HG03095 (cell line): Measurements from ENCODE around the gene GNGT1.
"Not testable (repeated sequence)": the region's sequence is repeated elsewhere in the genome, so short reads cannot be mapped to it uniquely, and the experiment has no call there.

Experiments
- ATAC-seq: cut with Tn5 transposase; IDR thresholded peaks from one replicate; pipeline ENCODE4 v1.9.1; 2021; ENCODE audit warnings: moderate library complexity; ENCODE audit not compliant: unreplicated experiment

The GNGT1 gene

DNA sequence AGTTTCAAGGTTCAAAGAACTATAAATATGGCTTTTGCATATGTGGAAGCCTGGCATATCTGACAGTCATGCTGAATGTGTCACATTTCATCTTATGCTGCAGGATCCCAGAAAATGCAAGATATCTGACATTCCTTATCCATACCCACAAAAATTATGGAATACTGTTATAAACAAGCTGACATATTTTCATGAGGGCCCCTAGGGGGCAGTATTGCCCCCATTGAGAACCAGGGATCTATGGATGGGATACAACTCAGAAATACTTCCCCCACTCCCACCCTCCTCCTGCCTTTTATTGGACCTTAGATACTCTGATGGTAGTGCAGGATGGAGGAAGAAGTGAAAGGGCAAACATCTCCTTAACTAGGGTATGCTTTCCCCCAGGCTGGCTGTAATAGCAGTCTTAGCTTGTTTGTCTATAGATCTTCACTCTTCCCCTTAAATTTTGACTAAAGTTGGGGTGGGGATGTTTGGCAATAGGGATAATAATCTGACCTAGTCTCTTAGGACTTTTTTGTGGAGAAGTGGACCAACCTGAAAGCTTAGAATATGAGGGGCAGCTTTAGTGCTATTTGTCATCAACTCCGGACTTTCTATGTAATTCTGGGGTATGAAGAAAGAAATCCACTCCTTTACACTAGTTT, 3.5 kb upstream of the GNGT1 start:
- no peak for ATAC-seq

DNA sequence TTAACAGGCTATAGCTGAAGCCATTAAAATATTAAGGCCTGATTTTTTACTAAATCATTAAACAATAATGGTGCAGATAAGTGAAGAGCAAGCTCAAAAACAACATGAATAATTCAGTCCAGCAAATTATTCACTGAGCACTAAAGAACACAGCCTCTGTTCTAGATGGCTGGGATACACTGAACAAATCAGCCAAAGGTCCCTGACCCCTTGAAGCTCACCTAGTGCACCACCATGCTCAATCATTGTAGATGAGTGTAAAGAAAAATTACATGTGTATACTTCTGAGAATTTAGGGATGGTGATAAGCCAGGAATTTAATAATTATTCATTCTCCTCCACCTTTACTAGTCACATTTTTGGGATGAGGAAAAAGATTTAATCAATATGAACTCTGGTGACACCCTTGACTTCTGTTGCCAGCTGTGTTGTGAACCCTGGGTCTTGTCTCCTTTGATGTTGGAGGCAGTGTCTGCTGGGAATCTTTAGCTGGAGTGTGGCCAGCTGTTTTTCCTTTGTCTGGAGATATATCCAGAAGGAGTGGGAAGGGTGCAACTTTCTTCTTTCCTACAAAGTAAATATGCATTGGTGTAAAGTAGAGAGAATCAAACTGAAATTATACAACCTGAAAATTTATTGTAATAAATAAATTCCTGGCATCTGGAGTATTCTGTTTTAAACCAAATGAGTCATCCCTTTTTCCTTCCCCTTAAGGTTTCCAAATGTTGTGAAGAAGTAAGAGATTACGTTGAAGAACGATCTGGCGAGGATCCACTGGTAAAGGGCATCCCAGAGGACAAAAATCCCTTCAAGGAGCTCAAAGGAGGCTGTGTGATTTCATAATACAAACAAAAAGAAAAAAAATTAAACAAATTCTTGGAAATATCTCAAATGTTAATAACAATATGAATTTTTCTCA, 4.0 kb downstream of the GNGT1 start:
- no peak for ATAC-seq

DNA sequence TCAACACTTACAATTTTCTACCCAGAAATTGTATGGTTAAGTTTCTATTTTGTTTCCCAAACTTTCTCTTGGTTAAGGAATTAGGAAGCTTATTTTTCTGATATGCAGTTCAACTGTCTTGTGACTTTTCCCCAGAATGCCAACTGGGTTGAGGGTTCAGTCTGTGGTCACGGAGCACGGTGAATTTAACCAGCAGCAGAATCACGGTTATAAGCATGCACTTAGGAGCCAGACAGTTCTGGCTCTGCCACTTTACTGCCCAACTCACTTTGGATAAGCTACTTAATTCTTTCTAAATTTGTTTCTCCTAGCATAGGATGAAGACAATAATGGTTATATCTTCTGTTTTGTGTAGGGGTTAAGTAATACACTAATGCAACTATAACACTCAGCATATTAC, 4.9 kb downstream of the GNGT1 start:
- ATAC-seq, result not testable (repeated sequence)

DNA sequence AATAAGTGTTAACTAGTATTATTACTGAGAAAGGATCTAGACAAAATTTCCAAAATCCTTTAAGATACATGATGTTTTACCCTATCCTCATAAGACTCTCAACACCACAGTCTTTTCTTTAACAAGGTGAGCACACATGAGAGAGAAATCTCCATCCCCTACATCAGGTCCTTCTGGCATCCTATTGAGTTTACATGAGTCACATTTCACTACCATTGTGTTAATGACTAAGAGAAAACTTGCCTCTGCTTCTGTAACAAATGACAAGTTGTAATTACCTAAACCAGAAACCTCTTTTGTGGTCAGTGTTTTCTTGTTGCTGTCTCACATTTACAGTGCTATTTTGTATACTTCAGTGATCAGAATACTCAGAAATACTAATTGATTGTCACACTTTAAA, 5.3 kb downstream of the GNGT1 start:
- not testable (repeated sequence) for ATAC-seq

DNA sequence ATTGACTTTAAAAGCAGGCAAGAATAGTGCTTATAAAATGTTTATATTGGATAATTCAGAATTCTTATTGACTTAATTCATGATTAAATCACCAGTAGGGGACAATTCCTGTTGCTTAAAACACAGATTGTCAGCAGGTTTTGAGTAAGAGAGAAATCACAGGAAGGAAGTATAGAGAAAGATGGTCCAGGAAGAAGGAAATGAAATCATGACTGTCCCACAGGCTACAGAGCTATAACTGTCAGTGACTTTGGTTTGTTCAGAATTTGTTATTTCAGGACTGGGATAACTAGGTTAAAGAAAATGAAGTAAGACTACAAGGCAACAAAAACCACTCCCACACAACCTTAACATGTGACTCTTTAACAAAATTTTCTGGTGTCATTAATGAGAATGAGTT, 6.8 kb downstream of the GNGT1 start:
- ATAC-seq, result no peak

DNA sequence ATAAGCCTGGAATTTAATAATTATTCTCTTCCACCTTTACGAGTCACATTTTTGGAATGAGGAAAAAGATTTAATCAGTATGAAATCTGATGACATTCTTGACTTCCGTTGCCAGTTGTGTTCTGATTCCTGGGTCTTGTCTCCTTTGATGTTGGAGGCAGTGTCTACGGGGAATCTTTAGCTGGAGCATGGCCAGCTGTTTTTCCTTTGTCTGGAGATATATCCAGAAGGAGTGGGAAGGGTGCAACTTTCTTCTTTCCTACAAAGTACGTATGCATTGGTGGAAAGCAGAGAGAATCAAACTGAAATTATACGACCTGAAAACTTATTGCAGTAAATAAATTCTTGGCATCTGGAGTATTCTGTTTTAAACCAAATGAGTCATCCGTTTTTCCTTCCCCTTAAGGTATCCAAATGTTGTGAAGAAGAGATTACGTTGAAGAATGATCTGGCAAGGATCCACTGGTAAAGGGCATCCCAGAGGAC, 8.3 kb downstream of the GNGT1 start:
- ATAC-seq, result no peak

DNA sequence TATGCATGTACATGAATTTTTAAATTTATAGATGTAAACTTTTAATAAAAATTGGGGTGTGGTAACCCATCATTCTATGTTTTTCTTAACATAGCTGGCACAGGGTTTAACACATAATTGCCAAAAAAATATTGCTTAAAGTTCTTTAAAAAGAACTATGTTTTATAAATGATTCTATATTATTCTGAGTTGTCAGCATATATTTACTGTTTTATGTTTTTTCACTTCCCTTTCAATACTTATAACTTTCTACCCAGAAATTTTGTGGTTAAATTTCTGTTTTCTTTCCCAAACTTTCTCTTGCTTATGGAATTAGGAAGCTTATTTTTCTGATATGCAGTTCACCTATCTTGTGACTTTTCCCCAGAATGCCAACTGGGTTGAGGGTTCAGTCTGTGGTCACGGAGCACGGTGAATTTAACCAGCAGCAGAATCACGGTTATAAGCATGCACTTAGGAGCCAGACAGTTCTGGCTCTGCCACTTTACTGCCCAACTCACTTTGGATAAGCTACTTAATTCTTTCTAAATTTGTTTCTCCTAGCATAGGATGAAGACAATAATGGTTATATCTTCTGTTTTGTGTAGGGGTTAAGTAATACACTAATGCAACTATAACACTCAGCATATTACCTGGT, 9.0 kb downstream of the GNGT1 start:
- ATAC-seq, result not testable (repeated sequence)

DNA sequence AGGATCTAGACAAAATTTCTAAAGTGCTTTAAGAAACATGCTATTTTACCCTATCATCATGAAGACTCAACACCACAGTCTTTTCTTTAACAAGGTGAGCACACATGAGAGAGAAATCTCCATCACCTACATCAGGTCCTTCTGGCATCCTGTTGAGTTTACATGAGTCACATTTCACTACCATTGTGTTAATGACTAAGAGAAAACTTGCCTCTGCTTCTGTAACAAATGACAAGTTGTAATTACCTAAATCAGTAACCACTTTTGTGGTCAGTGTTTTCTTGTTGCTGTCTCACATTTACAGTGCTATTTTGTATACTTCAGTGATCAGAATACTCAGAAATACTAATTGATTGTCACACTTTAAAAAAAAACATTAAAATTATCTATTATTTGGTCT, 9.5 kb downstream of the GNGT1 start:
- ATAC-seq, result not testable (repeated sequence)

DNA sequence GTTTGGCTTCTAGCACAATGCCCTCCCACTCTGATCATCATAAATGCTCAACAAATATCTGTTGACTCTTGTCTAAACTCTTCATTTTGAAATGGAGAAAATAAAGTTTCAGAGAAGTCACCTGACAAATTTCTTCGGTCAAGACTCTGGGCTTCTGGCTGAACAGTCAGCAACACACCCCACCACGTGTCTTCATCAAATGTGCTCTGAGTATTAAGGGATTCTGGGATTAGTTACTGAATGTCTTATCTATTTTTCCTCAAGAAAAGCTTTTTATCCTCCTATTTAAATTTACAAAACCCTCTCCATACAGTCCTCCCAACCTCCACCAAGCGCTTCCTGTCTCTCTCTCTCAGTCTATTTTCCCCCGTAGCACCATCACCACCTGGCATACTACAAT, 9.9 kb downstream of the GNGT1 start:
- not testable (repeated sequence) for ATAC-seq

DNA sequence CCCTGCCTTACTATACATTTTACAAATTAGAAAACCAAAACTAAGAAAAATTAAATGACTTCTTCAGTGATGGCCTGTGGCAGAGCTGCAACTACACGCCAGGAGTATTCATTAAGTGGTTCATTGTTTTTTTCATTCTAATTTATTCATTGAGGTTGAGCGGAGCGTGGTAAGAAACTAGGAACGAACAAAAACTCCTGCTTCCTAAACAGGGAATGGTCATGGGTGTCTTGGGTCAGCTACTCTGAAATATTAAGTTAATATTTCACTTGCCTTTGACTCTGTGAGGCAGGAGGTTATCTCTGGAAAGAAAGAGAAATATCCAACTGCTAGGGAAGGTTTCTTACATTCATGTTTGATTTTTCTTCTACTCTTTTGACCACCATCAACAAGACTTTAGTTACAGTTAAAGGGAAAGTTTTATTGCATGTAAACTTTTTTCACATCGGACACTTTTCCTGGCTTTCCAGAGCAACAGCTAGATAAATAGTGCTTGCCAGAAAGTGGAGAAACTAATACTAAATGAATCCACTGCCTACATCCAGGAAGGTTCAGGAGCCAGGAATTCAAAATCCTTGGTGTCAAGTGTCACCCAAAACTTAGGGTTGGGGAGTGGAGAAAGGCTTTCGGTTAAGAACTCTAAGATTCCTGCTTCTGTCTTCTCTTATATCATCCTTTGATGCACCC, 14.3 kb downstream of the GNGT1 start:
- ATAC-seq, result no peak

DNA sequence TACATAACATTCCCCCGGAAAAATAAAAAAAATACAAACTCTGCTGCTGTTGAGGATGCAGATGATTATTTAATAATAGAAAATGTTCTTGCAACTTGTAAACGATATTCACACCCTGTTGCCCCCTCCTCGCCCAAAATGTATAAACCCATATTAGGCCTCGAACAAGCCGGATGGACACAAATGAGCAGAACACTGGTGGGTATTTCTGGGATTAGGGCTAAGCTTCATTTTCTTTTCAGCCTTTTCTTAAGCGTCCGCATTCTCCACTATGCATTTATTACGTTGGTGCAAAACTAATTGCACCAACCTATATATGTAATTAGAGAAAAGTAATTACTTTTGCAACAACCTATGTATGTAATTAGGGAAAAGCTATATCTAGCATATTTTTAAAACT, 14.8 kb downstream of the GNGT1 start:
- no peak for ATAC-seq

DNA sequence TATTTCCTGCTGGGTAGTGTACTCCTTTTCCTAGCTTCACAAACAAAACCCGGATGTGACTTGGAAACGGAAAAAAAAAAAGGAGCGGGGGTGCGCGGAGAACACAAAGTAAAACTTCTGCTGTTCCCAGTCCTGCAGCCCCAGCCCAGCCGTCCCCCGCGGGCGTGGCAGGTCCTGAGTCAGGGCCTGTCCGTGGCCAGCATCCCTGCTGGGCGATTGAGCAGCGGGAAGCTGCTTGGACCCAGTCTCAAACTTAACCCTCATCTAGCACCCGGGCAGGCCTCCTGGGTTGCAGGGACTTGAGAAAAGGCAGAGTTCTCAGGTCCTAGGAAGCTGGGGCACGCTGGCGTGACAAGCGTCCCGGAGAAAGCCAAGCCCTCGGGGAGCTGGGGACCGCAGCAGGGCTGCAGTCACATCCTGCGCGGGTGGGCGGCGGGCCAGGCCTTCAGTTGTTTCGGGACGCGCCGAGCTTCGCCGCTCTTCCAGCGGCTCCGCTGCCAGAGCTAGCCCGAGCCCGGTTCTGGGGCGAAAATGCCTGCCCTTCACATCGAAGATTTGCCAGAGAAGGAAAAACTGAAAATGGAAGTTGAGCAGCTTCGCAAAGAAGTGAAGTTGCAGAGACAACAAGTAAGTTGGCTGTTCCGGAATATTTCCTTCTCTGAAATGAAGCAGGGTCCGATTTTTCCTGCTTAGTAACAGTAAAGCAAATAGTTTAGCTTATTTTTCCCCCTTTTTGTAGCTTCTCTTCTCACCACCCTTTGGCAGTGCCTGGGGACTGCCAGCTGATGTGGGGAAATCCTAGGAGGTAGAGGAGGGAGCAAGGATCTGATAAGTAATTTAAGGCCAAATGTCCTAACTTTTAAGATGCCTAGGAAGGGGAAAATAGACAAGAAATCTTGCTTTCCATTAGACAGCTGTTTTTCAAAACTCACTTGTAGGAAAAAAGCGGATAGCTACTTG, 15.5 kb downstream of the GNGT1 start, which contains the start of gene GNG11:
Gene GNG11, plus strand, starts transcription at position 129 of the 960 bp plus-strand sequence. Its CDS starts 403 bp downstream, at position 532.
- peak; percentile 92 for ATAC-seq

DNA sequence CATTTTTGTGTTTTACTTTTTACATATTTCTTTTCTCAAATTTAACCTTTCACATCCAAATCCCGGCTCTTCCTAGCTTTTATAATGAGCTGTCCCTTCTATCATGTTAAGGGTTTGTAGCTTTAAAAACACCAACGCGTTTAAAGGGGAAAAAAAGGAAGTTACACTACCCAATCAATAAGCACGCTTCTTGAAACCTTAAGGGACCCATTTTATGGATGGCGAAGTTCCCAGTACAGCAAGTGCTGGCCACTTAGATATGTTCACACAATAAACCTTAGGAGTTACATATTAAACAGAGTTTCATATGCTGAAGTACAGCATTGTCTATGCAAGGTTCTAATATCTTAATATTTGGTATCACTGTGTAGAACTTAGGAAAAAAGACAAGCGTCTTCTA, 16.9 kb downstream of the GNGT1 start:
- ATAC-seq, result no peak

DNA sequence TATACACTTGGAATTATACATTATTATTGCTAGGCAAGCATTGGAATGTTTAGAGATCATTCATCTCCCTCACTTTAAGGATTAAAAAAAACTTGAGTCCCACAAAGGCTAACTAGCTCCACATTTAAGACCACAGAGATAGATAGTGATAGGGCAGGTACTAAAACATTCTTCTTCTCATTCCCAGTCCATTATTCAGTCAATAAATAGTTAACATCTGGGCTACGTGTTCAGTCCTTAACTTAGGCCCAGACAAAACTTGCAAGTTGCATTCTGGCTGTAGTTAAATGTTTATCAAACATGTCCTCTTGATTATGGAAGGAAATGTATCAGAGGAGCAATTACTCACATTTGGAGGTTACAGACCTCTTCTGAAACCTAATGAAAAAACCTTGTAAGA, 17.6 kb downstream of the GNGT1 start:
- ATAC-seq, result no peak

DNA sequence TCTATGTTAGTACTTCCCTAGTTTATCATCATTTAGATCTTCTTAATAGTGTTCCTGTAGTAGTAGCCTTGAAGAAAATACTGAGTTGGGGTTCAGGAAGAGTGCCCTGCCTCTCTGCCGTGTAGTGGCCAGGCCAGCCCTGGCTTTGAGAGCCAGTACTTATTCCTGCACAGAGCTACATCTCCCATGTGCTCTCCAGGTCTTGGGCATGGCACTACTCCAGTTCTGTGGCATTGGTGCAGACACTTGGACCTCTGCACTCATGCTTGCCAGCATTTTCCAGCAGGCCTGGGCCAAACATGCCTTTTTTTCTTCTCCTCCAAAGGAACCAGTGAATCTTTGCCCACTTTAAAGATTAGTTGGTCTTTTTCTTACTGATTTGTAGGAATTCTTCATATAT, 20.4 kb downstream of the GNGT1 start:
- ATAC-seq, result no peak

DNA sequence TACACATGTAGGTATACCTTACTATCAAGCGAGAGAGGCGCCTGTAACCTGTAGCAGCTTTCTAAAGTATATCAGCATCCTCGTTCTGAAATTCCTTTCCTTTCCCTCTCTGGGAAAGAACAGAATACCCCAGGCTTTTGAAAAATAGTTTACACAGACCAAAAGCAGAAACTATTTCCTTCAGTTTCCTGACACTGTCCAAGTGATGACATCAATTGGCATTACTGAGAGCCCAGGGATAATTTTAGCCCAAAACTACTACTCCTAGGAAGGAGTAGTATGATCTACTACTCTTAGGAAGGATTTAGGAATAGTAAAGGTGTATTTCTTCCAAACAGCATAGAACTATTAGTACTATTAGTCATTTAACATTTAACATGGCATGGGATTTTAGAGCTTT, 21.2 kb downstream of the GNGT1 start:
- no peak for ATAC-seq

DNA sequence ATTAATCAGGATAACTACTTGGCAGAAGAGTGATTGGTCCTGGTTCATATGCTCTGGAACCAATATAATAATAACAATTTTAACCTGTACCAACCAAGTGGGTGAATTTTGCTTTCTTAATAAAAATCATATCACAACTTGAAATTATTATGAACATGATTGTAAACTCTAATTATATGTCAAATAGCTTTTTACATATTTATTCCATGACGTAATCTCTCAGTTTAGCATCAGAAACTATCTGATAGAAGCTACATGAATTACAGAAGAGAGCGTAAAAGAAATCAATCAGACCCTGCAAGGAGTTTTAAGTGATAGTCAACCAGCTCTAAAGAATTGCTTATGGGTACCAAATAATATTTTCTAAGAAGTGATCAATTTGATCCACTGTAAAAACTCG, 25.3 kb downstream of the GNGT1 start:
- no peak for ATAC-seq

DNA sequence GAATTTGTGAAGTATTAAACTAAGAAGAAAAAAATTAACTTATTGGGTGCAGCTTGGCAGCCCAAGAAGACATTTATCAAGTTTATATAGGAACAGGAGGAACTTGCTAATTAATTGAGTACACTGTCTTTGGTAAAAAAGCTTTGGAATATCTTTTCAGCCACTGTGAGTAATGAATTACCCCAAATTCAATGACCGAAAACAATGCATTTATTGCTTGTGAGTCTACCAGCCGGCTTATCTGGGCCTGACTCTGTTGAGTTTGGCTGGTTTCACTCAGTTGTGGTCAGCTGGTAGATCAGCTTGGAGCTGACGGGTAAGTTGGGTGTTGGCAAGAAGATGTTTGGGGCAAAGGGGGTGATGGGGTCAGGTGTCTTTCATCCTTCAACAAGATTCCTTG, 26.8 kb downstream of the GNGT1 start:
- no peak for ATAC-seq

DNA sequence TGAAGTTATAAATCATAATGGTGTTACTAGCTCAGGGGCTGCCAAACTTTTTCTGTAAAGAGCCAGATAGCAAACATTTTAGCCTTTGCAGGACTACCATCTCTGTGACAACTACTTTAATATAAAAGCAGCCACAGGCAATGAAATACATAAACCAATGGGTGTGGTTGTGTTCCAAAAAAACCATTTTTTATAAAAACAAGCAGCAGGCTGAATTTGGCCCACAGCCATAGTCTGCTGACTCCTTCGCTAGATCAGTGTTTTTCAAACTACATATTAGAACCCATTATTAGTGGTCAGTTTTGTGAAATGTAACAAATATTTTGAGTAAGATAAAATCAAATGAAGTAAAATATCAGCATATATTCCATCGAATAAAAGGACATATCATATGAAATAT, 28.7 kb downstream of the GNGT1 start:
- no peak for ATAC-seq

DNA sequence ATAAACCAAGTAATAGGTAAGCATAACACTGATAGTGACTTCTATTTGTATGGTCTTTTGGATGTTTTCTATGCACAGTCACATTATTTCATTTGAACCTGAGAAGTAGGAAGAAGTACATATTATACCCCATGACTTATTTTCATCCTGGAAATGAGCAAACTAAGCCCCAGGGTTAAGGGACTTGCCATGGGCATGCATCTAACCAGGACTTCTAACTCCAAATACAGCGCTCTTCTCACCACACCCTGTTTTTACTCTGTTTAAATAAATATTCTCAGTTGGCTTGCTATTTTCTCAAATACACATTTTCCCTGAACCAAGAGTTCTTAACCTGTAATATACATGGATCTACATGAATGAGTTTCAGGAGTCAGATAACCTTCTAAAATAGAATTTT, 31.5 kb downstream of the GNGT1 start:
- no peak for ATAC-seq
